GM23248 (cell line): ENCODE measurements around the gene LTO1. TPM values are rescaled to one million over a fixed set of nuclear protein-coding genes. Genes with fewer than 3 reads are reported as not detected.

ENCODE experiments used
- DNase-seq: peaks from one replicate; pipeline ENCODE4 v3.0.0-alpha.2; 2015
- H2AFZ ChIP-seq: fragments of 200-600 bp; sonication (generic); 2 replicates; pipeline ENCODE4 v1.6.1; 2016; ENCODE audit warnings: antibody characterized with exemption
- H3F3A ChIP-seq: fragments of 200-600 bp; sonication (generic); 2 replicates; pipeline ENCODE4 v1.6.1; 2016; ENCODE audit warnings: mild to moderate bottlenecking, antibody characterized with exemption, mixed run types; ENCODE audit not compliant: insufficient read depth
- H3K27ac ChIP-seq: fragments of 200-600 bp; sonication (generic); 2 replicates; pipeline ENCODE4 v1.5.1; 2016; ENCODE audit warnings: mild to moderate bottlenecking
- H3K27me3 ChIP-seq: fragments of 200-600 bp; sonication (generic); replicated peaks from 2 replicates; pipeline ENCODE4 v1.6.1; 2016; ENCODE audit warnings: mild to moderate bottlenecking; ENCODE audit not compliant: insufficient read depth
- H3K36me3 ChIP-seq: fragments of 200-600 bp; sonication (generic); 2 replicates; pipeline ENCODE4 v1.6.1; 2016; ENCODE audit warnings: low read depth, mild to moderate bottlenecking
- H3K4me1 ChIP-seq: fragments of 200-600 bp; sonication (generic); 2 replicates; pipeline ENCODE4 v1.6.1; 2016; ENCODE audit warnings: mild to moderate bottlenecking; ENCODE audit not compliant: insufficient read depth
- H3K4me2 ChIP-seq: fragments of 200-600 bp; sonication (generic); one replicate; pipeline ENCODE4 v1.6.1; 2016; ENCODE audit warnings: mild to moderate bottlenecking; ENCODE audit not compliant: unreplicated experiment
- H3K4me3 ChIP-seq: fragments of 200-600 bp; sonication (generic); 2 replicates; pipeline ENCODE4 v1.5.1; 2016; ENCODE audit warnings: mild to moderate bottlenecking
- H3K79me2 ChIP-seq: fragments of 200-600 bp; sonication (generic); 2 replicates; pipeline ENCODE4 v1.6.1; 2016; ENCODE audit warnings: mild to moderate bottlenecking; ENCODE audit not compliant: insufficient read depth
- H3K9ac ChIP-seq: fragments of 200-600 bp; sonication (generic); 2 replicates; pipeline ENCODE4 v1.6.1; 2016; ENCODE audit warnings: mild to moderate bottlenecking
- H3K9me2 ChIP-seq: fragments of 200-600 bp; sonication (generic); 2 replicates; pipeline ENCODE4 v1.6.1; 2016; ENCODE audit warnings: mixed run types, mild to moderate bottlenecking, moderate library complexity; ENCODE audit not compliant: insufficient read depth
- H3K9me3 ChIP-seq: fragments of 200-600 bp; sonication (generic); one replicate; pipeline ENCODE4 v1.6.1; 2017; ENCODE audit warnings: low read depth
- H4K20me1 ChIP-seq: fragments of 200-600 bp; sonication (generic); 2 replicates; pipeline ENCODE4 v1.6.0; 2016; ENCODE audit not compliant: insufficient read depth
- EZH2 ChIP-seq: fragments of 200-600 bp; sonication (generic); IDR thresholded peaks from 2 replicates; pipeline ENCODE4 v1.6.1; 2018; ENCODE audit warnings: antibody characterized with exemption, mild to moderate bottlenecking; ENCODE audit not compliant: insufficient read depth, poor library complexity, severe bottlenecking
- EZH2phosphoT487 ChIP-seq: fragments of 200-600 bp; sonication (generic); IDR thresholded peaks from 2 replicates; pipeline ENCODE4 v1.6.1; 2018; ENCODE audit warnings: antibody characterized with exemption, moderate library complexity, mild to moderate bottlenecking, low read depth; ENCODE audit not compliant: insufficient read depth
- WGBS, 2 experiments: methylation state at CpG; one replicate each; pipeline ENCODE4 v1.1.6; 2015 to 2017; ENCODE audit warnings: low lambda C conversion rate in 2 of 2, low coverage in 1 of 2; ENCODE audit errors: missing lambda C conversion rate in 2 of 2; 5-methylcytosine and 5-hydroxymethylcytosine counted together
- in situ Hi-C: fragments of 300-500 bp; cut with MboI; formaldehyde crosslinking; loops from 2 replicates; pipeline ENCODE4 v1.15.0; 2020
- polyA plus RNA-seq: library from polyadenylated mRNA; unstranded; fragments of >200 nt; fragmentation: Nextera tagmentation; extraction: Ambion mirVana; gene quantifications from 2 replicates; pipeline ENCODE4 v1.2.1, GENCODE V29; 2016
- total RNA-seq: library from RNA; depleted of rRNA; stranded (reverse); fragments of >200 nt; shearing (Covaris generic); gene quantifications from 2 replicates; pipeline ENCODE4 v1.2.3, GENCODE V29; 2014

LTO1 gene
- total and polyA plus RNA-seq, 2 experiments from 2014 or later: 20.6 to 26.2 TPM

DNA sequence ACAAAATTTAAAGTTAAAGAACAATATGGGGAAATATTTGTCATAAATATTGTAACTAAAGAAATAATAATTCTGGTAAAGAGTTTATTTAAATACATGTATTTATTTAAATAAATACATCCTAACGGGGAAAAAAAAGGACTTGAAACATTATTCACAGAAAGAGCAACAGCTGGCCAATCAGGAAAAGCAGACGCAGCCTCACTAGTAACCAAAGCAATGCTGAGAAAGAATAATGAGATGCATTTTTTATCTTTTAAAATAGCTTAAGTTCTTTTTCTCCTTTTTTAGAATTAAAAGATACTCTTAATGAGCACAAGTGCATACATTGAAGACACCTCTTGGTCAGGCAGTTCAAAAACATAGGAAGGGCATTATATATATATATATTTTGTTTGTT is 2.6 kb upstream of the LTO1 start:
- no peak for TF ChIP-seq EZH2
- TF ChIP-seq EZH2phosphoT487: no peak
- in situ Hi-C loops: no loop called here
- Histone ChIP-seq H3K4me1 (peaks cover 13% of the 10 kb centered on the region), H3K36me3 (no peaks in the 10 kb centered on the region), H3K9me3 (no peaks in the 10 kb centered on the region), H3K9ac (no peak overlapping the region), H4K20me1 (no peaks in the 10 kb centered on the region), H3K4me3 (no peak overlapping the region), H3F3A (peaks cover 6% of the 10 kb centered on the region; the same call in 1 of the 2 replicates), H3K79me2 (peaks cover 23% of the 10 kb centered on the region), H2AFZ (no peak overlapping the region), H3K27ac (no peak overlapping the region), H3K27me3 (no peaks in the 10 kb centered on the region), H3K4me2 (no peak overlapping the region), H3K9me2 (no peaks in the 10 kb centered on the region)
- DNase-seq: peak; percentile 37
- WGBS, 2 experiments: 6% methylated on average over 2 of the region's 2 CpGs

DNA sequence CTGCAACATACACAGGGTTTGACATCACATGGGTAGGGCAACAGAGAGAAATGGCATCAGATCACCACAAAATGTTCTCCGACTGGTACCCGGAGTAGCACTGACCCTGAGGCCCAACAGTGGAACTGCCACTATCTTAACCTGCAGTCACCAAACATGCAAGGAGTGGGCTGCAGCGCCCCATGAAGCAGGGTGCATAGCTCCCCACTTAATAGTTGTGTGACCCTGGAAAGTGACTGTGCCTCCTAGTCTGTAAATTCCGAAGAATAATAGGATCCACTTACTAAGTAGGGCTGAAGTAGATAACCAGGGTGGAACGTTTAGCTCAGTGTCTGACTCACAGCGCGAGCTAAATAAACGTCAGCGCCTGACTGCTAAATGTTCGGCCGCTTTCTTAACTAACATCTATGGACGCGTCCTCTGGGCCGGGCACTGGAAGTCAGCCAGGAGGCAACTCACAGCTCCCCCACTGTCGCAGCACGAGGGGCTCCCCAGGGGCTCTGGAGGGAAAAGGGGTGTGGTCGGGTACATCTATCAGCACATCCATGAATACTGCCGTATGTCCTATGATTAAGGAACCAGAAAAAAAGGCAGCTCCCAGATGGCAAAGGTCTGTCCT is 777 bp downstream of the LTO1 start:
- Histone ChIP-seq H3K4me3 (peak overlapping the region; percentile 98), H3K27ac (peak overlapping the region; percentile 98), H3F3A (peaks cover 24% of the 10 kb centered on the region), H3K27me3 (no peaks in the 10 kb centered on the region), H4K20me1 (no peaks in the 10 kb centered on the region), H3K36me3 (peaks cover 6% of the 10 kb centered on the region; the same call in 1 of the 2 replicates), H3K9me3 (no peaks in the 10 kb centered on the region), H3K9me2 (no peaks in the 10 kb centered on the region), H3K79me2 (peaks cover 41% of the 10 kb centered on the region), H2AFZ (peak overlapping the region; percentile 97), H3K4me2 (peak overlapping the region; percentile 98), H3K4me1 (peaks cover 13% of the 10 kb centered on the region), H3K9ac (peak overlapping the region; percentile 99)
- TF ChIP-seq EZH2phosphoT487 (no peak), EZH2 (no peak)
- in situ Hi-C loops: no loop called here
- WGBS, 2 experiments: 12% methylated on average over 18 of the region's 18 CpGs
- peak; percentile 98 for DNase-seq

DNA sequence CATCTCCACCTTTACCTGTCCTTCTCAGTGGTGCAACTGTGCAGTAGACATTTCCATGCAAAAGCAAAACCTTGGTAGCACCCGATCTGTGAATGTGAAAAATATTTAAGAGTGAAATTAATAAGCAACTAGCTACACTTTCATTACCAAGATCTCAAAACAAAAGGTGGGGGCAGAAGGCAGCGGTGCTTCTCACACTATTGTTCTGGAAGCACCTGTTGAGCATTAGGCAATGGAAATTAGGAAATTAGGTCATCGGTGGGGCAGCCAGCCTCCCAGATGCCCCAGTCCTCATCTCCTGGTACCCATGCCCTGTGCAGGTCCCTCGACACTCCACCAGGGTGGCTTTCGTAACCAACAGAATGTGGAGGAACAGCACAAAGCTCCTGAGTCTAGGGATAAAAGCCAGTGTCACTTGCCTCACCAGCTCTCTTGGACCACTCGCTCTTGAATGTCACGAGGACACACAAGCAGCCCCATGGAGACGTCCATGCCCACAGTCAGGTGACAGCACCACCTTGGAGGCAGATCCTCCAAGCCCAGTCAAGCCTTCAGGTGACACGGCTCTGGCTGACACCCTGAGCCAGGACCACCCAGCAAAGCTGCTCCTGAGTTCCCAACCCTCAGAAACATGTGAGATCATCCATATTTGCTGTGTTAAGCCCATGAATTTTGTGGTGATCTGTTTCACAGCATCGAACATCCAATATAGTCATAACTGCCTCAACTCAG is 3.3 kb downstream of the LTO1 start:
- Histone ChIP-seq H3K27me3 (no peaks in the 10 kb centered on the region), H3F3A (peaks cover 24% of the 10 kb centered on the region), H3K9me2 (no peaks in the 10 kb centered on the region), H3K4me3 (no peak overlapping the region), H3K79me2 (peaks cover 61% of the 10 kb centered on the region), H3K4me2 (no peak overlapping the region), H2AFZ (no peak overlapping the region), H3K36me3 (peaks cover 16% of the 10 kb centered on the region), H3K9ac (no peak overlapping the region), H3K4me1 (peaks cover 13% of the 10 kb centered on the region), H3K27ac (no peak overlapping the region), H3K9me3 (no peaks in the 10 kb centered on the region), H4K20me1 (no peaks in the 10 kb centered on the region)
- DNase-seq: no peak
- TF ChIP-seq EZH2phosphoT487: no peak
- no peak for TF ChIP-seq EZH2
- WGBS, 2 experiments: 75 to 77% methylated on average over 10 of the region's 10 CpGs
- in situ Hi-C loops: no loop called here

DNA sequence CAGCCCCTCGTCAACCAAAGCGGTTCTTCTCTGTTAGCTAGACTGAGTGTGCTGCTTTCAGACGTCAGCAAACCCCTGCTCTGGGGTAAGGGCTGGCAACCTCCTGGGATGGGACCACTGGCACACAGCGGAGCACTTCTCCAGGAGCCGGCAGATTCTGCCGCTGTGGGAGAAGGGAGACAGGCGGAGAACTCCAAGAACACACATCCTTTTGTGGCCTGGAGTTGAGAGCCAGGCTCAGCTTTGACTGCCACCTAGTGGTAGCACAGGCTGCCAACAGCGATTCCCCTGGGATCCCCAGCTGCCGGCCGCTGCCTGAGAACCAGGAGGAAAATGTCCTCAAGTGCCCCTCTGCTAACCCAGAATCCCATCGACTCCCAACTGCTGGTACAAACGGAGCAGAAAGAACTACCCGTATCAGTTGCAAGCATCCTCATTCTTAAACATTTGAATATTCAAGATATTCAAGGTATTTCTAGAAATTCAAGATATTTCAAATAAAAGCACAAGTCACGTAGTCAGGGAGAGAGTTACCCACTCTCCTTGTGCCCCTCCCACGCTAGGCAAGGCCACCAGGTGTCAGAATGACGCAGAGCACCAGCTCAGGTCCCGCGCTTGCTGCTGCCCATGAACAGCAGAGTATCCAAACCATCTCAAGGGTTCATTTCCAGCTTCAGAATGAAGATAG is 4.9 kb downstream of the LTO1 start:
- Histone ChIP-seq H3K4me1 (peaks cover 13% of the 10 kb centered on the region), H3K36me3 (peaks cover 16% of the 10 kb centered on the region), H3K9me2 (no peaks in the 10 kb centered on the region), H3K27me3 (no peaks in the 10 kb centered on the region), H3K79me2 (peaks cover 64% of the 10 kb centered on the region), H3K4me3 (no peak overlapping the region), H3K4me2 (peak overlapping the region; percentile 30), H3K9me3 (no peaks in the 10 kb centered on the region), H3F3A (peaks cover 24% of the 10 kb centered on the region), H3K9ac (peak overlapping the region; percentile 36; the same call in 1 of the 2 replicates), H2AFZ (no peak overlapping the region), H3K27ac (peak overlapping the region; percentile 38; the same call in 1 of the 2 replicates), H4K20me1 (no peaks in the 10 kb centered on the region)
- DNase-seq: peak; percentile 90
- in situ Hi-C loops: no loop called here
- TF ChIP-seq EZH2phosphoT487: no peak
- no peak for TF ChIP-seq EZH2
- 31 to 33% methylated on average over 18 of the region's 18 CpGs for WGBS, 2 experiments
